Measurements from ENCODE around the gene DGKI.

The DGKI gene

DNA sequence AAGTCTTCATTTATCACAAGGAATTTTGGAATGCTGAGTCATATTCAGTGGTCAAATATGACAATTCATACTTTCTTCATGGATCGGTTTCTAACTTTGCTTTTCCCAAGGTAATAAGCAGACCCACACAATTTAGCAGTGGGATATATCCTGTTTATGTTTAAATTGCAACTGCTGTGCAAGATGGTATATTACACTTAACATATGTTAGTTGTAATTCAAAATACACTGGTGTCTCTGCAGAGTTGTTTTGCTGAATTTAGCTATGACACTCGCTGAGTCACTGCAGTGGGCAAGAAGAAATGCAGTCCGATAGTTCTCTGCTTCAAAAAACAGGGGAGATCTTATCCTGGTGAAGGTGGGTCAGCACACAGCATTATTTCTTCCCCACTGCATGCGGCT, 308.4 kb downstream of the DGKI start:
- DNase-seq (ENCODE audit: low spot score) = peak; percentile 54

DNA sequence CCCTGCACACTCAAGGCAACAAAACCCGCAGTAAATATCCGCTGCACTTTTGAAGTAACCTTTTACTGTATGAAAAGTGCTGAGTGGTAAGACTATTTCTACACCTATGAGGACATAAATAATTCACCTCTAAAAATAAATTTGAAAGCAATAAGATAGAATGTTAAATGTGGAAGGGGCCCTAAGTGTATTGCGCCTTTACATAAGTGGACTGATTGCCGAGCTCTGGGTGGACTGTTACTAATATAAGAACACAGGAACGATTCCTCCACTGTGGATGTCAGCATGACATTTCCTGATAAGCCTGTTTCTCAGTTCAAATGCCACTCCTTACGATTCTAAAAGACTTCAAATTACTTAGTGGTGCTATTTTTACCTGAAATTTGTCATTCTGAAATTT, 311.2 kb downstream of the DGKI start:
- DNase-seq (ENCODE audit: low spot score) = no peak

DNA sequence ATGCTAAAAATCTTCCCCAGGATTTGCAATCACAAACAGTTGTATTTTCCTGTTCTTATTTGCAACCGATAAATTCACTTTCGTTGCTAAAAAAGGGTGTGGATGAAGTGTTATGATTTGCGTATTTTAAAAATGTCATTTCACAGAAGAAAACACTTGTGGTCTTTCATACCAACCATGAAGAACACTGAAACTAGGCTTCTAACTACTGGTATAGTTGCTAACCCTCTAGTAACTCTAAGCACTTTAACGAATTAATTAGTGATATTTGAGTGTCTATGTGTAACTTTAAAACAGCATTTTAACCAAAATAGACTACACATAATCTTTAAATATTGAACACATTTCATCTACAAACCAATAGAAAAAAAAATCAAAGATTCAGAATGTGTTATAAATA, 315.1 kb downstream of the DGKI start:
- no peak for DNase-seq (ENCODE audit: low spot score)

DNA sequence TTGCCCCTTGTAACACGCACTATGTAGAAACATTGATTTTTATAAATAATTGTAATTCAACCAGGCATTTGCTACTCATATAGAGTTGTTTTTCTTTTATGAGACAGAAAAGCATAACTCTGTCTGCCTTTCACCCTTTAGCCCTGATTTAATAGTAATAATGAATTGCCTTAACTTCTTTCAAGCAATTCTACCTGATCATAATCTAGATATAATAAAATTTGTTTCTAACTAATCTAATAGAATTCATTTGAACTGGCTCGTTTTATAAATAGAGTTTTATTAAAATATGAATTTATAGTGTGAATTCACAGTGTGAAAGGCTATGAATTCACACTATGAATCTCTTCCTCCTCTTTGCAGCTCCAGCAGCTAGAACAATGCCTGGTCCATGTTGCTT, 319.1 kb downstream of the DGKI start:
- DNase-seq (ENCODE audit: low spot score) = no peak

DNA sequence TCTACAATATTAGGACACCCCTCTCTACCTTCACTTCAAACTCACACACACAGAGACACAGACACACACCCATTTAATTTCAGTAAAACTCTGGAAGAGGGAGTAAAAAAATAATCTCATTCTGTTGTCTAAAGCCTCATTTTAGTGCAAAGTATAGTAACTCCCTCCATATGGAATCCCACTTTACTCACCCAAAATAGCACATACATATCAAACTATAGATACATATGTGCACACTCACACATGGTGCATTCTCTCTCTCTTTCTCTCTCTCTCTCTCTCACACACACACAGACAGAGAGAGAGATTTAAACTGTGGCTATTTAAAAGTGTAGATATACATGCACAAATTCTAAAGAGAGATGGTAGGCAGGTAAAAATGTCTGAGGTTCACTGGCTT, 323.6 kb downstream of the DGKI start:
- no peak for DNase-seq (ENCODE audit: low spot score)

DNA sequence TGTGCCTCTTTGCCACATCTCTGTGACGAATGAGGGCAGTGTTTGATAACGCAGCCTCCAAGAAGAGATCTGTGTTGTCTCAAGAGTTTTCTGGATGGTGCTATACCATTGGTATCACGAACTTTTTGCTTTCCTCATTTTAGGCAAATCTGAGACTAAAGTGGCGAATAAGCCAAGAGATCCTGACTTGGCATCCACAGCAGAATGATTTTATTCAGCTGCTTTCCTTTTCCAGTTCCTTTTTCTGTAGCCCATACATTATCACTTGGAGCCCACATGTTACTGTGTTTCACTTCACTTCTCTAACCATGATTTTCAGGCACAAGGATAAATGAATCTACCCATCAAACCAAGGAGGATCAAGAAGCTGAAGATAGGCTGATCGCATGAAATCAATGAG, 325.3 kb downstream of the DGKI start:
- no peak for DNase-seq (ENCODE audit: low spot score)

DNA sequence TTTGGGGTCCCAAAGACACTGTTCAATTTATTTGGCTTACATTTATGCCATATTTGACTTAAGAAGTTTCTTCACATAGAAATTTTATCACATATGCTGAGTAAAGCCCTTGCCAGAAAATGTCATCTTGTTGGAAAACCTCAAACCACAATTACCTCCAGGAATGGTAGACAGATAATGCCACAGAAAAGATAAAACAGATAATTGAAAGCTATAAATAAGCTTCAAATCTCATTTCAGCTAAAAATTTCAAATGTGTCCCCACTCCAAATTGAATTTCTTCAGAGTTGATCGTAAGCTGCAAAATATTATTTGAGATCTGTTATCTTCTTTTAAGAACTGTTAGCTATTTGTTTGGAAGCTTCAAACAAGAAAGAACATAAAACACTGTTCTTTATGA, 326.8 kb downstream of the DGKI start:
- DNase-seq (ENCODE audit: low spot score) = no peak

DNA sequence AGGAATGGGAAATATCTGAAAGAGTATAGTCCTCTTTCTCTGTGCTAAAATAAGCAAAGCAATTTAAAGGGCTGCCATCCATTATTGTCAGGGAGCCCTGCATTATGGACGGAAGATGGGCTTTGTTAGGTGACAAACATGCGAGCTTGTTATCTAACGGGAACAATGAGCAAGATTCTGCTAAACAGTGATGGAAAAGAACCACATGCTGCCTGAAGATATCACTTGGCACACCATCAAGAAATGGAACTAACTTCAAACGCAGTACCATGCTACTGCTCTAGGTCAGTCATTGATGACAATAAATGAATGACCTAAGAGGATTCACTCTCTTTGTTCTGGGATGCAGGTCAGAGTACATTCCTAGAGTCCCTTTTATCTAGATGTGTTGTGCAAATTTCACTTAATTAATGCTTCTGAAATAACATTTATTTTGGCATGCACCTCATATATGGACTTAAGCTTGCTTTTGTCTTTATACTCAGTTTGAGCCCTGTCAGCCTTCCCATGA, 327.5 kb downstream of the DGKI start:
- DNase-seq (ENCODE audit: low spot score) = no peak

DNA sequence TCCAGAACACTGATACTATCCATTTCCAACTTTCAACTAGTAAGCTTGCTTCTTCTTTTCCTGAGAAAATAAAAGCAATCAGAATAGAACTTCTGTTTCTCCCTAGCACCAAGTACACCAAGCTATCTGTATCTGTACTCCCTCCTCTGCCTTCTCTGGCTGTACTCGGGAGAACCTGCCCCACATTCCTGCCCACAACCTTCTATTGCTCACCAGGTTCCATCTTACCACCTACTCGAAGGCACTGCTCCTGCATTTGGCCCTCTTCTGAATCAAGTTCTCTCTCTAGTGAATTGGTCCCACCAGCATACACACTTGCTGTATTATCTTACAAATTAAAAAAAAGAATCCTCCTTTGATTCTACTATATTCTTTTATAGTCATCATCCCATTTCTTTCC, 333.7 kb downstream of the DGKI start:
- DNase-seq (ENCODE audit: low spot score) = no peak

DNA sequence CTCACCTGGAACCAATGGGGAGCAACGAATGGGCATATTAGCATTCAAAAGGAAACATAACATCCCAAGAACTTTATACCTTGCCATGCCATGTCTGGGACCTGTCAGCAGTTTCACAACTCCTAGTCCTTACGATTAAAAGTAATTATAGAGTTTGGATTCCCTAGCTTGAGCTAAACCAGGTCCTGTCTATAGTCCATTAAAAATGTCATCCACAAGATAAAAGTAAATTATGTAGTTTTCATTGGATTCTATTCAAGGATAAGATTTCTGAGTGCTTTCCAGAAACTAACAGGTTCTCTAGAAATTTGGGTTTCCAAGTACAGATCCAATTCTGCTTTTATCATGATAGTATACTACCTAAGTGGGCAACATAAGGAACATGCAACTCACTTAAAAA, 339.7 kb downstream of the DGKI start:
- DNase-seq (ENCODE audit: low spot score) = no peak

DNA sequence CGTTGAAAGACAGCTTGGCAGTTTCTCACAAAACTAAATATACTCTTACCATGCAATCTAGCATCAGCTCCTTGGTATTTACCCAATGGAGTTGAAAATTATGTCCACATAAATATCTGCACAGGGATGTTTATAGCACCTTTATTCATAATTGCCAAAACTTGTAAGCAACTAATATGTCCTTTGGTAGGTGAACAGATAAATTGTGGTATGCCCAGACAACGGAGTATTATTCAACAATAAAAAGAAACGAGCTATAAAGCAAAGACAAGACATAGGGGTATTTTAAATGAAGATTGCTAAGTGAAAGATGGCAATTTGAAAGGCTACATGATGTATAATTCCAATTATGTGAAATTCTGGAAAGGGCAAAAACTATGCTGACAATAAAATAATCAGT, 340.7 kb downstream of the DGKI start:
- no peak for DNase-seq (ENCODE audit: low spot score)

DNA sequence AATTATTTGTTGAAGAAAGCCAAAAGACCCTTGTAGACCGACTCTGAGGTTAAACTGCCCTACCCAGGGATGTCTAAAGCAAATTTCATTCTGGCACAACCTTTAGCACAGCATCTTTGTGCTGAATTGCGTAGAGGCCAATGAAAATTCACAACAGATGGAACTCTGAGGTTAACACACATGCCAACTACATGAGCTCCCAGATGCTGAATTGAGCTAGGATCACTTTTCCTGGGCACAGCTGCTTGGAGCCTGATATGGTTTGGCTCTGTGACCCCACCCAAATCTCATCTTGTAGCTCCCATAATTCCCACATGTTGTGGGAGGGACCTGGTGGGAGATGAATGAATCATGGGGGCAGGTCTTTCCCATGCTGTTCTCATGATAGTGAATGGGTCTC, 345.2 kb downstream of the DGKI start:
- DNase-seq (ENCODE audit: low spot score) = no peak

DNA sequence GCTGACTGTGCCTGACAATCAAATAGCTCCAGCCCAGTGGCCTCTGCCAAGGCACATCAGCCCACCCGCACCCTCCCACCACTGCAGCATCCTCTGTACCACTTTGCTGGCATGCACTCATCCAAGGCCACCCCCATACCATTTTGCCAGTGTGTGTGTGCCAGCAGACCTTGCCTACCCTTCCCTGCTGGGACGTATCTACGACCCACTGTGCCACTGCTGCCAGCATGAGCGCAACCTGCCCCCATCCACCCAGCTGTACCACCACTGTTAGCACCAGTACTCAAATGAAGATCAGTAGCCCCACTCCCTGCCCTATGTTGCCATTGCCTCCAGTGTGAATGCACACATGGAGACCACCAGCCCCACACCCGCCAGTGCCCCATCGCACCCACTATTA, 353.9 kb downstream of the DGKI start:
- DNase-seq (ENCODE audit: low spot score) = no peak

DNA sequence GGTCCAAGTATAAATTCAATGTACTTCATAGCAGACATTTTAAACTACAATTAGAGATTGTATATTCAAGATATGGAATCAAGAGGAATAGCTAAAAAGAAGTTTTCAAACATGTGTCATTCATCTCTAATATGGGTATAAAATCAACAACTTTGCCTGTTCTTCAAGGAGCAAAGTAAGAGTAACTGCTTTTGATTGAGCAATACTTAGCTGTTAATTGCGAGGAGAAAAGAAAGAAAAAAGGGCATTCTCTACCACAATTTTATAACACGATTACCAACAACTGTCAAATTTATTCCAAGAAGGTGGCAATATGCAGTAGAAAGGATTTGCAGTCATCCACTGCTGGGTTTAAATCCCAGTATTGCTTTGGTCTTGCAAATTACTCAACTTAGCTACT, 356.9 kb downstream of the DGKI start:
- no peak for DNase-seq (ENCODE audit: low spot score)

DNA sequence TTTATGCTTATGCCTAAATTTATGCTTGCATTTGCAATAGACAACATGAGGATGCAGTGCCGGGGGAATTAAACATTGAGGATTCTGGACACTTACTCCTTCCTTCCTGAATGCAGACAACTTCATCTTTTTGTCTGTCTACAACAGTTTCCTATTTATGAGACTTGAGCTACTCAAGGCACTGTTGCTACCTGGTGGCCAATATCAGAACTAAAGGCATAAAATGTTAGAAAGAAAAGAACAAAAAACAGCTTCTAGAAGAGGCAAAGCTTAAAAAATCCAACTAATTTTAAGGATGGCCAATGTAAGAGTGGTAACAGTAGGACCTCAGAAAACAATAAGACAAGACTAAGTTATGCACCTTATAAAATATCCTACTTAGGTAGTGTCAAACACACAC, 358.7 kb downstream of the DGKI start:
- no peak for DNase-seq (ENCODE audit: low spot score)

DNA sequence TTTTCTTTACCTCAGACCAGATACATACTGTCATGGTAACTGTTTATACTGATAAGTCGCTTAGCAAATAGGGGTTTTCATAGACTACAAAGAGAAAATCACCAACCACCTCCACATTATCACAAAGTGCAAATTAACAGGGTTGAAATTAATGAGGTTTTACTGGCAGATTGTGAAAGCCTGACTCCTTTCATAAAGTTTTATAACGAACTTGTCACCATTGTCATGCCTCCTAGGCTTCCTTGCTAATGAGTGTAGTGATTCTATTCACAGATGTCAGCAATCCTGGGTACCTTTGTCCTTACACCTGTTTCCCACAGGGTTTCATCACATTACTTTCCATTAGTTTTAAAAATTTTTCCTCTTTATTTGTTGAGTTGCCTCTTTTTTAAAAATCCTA, 361.0 kb downstream of the DGKI start:
- DNase-seq (ENCODE audit: low spot score) = no peak

DNA sequence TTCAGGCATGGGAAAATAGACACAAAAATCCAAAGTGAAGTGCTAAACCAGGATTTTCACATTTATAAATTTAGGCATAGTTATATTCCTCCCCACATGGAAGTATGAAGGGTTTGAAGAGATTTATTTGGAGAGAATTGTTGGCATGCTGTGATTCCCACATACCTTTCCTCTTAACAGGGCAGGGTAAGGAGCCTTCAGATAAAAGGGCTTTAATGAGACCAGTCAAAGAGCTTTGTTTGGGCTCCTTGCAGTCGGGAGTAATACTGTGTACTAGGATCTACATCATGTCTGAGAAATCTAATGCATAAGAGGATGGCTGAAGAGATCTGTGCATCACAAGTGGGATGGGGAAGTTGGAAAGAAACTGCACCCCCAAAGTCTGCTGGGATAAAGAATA, 362.4 kb downstream of the DGKI start:
- no peak for DNase-seq (ENCODE audit: low spot score)

DNA sequence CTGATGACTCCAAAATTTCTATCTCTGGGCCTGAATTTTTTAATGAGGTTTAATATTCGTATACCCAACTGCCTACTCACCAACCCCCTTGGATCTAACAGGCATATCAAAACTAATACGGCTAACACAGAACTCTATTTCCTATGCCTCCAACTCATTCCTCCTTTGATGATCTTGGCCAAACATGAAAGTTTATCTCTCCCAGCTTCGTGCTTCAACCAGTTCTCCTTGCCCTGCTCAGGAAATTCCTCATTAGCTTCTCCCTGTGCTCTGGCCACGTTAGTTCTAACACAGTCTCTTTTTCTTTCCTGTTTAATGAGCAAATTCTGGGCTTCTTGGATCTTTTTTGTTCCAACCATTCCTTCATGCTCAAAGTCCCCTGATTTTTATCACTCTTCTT, 364.3 kb downstream of the DGKI start:
- no peak for DNase-seq (ENCODE audit: low spot score)

DNA sequence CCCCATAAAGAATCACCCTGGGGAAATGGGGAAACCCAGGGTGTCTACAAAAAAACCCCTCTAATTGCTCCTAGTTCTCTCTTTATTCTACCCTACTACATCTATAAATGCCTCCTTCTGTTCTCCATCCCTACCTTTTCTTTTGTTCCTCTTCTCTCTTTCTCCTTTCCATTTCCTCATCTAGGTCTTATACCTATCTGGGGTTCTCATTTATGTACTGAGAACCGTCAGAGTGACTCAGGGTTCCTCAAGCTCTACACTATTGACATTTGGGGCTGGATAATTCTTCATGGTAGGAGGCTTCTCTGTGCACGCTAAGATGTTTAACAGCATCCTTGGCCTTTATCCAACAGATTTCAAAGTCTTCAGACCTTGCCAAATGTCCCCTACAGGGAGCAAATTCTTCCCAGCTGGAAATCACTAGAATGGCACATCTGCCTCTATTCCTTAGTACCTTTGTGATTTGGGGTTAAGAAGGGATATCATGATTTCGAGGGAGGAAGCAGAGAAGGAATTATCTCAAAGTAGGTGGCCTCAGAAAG, 365.9 kb downstream of the DGKI start:
- no peak for DNase-seq (ENCODE audit: low spot score)

DNA sequence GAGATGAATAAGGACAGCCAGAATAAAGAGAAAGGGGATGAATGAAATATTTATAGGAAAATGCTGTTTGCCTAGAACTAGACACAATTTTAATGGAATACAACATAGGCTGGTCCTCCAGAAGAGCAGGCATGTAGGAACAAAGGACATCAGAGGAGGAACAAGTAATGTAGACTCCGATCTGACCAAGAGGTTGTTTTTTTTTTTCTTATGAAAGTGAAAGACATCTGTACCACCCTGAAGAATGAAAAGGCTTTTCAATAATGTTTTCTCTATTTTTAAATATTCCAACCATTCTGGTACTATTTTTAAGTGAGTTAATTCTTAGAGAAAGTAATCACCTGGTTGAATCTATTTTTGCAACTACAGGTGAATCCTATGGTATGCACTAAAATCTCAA, 366.4 kb downstream of the DGKI start:
- no peak for DNase-seq (ENCODE audit: low spot score)

DNA sequence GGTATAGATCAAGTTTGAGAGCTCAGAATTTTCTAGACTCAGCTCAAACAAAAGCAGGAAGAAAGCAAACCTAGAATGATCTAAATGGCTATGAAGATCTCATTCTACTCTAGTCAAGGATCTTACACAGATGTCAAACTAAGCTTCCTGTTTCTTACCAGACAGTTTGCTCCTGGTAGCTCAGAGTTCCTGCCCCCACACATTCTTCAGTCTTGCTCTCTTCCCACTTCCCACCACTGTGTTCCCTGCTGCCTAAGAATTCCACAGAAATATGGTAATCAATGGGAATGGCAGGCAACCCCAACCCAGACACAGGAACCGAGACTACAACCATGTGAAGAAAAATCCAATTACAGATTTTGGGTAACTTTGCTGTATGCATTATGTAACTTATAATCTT, 369.8 kb downstream of the DGKI start:
- no peak for DNase-seq (ENCODE audit: low spot score)

DNA sequence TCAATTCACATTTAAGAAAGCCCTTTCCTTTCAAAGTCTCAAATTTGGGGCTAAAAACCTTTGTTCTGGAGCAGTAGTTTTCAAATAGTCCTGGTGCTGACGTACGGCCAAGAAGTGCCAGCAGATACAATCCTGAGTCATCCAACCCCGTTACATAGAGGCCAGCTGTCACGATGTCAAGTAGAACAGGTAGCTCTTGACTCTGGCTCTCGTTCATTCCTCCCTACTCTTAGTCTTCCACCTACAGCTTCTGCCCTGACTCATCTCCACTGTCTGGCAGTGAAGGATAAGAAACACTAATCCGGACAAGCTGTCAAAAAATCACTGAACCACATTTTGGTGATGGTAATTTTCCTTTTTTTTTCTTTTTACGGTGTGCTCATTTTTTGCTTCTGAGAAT, 370.8 kb downstream of the DGKI start:
- DNase-seq (ENCODE audit: low spot score) = peak; percentile 24

DNA sequence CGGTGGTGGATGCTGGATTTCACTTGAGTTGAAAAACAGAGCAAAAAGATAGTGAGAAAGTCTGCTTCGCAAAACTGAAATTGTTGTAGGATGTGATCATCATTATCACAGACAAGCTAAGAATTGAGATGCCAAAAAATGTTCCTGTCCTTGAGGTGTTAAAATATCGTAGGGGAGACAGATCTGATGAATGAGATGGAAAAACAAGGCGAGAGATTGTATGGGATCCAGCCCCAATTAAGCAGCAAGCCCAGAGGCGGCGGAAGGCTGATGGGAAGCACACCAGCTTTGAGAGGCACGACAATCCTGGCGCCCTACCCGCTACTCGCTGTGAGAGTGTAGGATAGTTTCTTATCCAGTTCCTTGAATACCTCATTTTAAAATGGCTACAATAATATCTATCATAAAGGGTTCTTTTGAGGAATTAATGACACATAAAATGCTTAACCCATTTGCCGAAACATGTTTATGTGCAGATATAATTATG, 372.2 kb downstream of the DGKI start:
- no peak for DNase-seq (ENCODE audit: low spot score)

DNA sequence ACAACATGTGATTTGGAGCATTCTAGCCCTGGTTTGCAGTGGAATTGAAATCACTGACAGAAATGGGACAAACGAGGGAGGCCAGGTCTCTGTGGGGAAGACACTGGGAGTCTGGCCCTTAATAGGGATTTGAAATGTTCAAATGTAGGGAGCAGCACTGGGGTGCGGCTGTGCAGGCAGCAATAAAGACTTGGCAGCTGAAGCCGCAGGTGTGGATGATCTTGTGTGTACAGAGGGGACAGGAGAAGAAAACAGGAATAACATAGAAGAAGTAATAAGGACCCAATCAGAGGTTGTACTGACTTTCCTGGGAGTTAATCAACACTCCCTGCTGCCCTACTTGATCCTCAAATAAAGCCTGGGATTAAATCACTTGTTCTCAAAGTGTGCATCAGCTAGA, 375.6 kb downstream of the DGKI start:
- DNase-seq (ENCODE audit: low spot score) = no peak

DNA sequence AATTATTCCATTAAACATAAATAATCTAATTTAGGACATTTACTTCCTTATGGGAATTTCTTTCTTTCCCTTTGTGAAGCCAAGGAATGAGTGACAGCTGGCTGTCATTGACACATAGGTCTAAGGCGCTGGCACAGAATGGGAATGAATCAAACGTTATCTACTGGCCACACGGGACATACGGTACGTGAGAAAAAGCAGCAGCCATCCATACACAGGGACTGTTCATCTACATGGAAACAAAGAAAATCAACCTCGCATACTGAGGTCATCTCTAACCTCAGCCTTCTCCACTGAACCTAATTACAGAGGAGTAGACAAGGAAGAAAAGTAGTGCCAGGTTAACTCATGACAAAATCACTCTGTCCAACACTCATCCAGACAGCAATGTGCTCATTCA, 376.9 kb downstream of the DGKI start:
- DNase-seq (ENCODE audit: low spot score) = no peak
